K562 (cell line): ENCODE measurements around the gene TPRG1L.
A peak's percentile ranks its signal among the peaks of the same experiment; 100 is the strongest.
"Not testable (repeated sequence)": the region's sequence is repeated elsewhere in the genome, so short reads cannot be mapped to it uniquely, and the experiment has no call there.

Source experiments
- CBX5 ChIP-seq: IDR thresholded peaks from 2 replicates; pipeline ENCODE4 v1.6.1; 2014; ENCODE audit warnings: low read depth, borderline replicate concordance
- HDAC2 ChIP-seq: fragments of 450-650 bp; IDR thresholded peaks from 2 replicates; pipeline ENCODE4 v1.6.1; 2016; ENCODE audit warnings: mild to moderate bottlenecking
- JUND ChIP-seq, 2 experiments: IDR thresholded peaks; 2 replicates in 1 of 2; 3 replicates in 1 of 2; pipeline ENCODE4 v1.6.1; 2011; ENCODE audit warnings: borderline replicate concordance in 2 of 2, low read depth in 2 of 2, low read length in 2 of 2, improper control_type of control experiment in 1 of 2, missing biosample characterization in 1 of 2, missing genetic modification characterization in 1 of 2, missing genetic modification reagents in 1 of 2
- RFX5 ChIP-seq: IDR thresholded peaks from 2 replicates; pipeline ENCODE4 v1.6.1; 2011; ENCODE audit warnings: low read depth, mild to moderate bottlenecking, improper control_type of control experiment, low read length
- ZNF232 ChIP-seq: sonication (generic); formaldehyde crosslinking; IDR thresholded peaks from 2 replicates; pipeline ENCODE4 v1.8.0; 2022; ENCODE audit warnings: mild to moderate bottlenecking, missing genetic modification reagents
- ZZZ3 ChIP-seq: fragments of 450-650 bp; IDR thresholded peaks from 2 replicates; pipeline ENCODE4 v1.6.1; 2016; ENCODE audit warnings: antibody characterized with exemption, mild to moderate bottlenecking, moderate library complexity
- TF ChIP-seq, protein P1 (sequence below), 3 experiments: IDR thresholded peaks in 2 of 3; conservative IDR thresholded peaks in 1 of 3; 2 replicates each; pipeline ENCODE4 v1.5.1; 2011 to 2012; ENCODE audit warnings: low read length in 3 of 3, mild to moderate bottlenecking in 3 of 3, control low read depth in 2 of 3, improper control_type of control experiment in 1 of 3, inconsistent platforms in 1 of 3, low read depth in 1 of 3, mixed read lengths in 1 of 3, moderate library complexity in 1 of 3; ENCODE audit not compliant: insufficient read depth in 2 of 3
- TF ChIP-seq, protein P2 (sequence below): fragments of 250-450 bp; sonication (Bioruptor Pico); IDR thresholded peaks from 2 replicates; pipeline ENCODE4 v1.8.0; 2021; ENCODE audit warnings: borderline replicate concordance, mild to moderate bottlenecking, moderate library complexity; ENCODE audit not compliant: poor library complexity, severe bottlenecking
- TF ChIP-seq, protein P3 (sequence below), 3 experiments: fragments of 200-800 bp in 1 of 3; fragments of 250-450 bp in 1 of 3; fragments of 450-650 bp in 1 of 3; sonication (Bioruptor Pico) in 1 of 3; sonication (Bioruptor generic) in 1 of 3; formaldehyde crosslinking in 1 of 3; IDR thresholded peaks; 2 replicates each; pipeline versions ENCODE4 v1.6.1 to v1.8.0; 2016 to 2022; ENCODE audit warnings: mild to moderate bottlenecking in 2 of 3, missing genetic modification characterization in 2 of 3, missing compliant biosample characterization in 1 of 3, moderate library complexity in 1 of 3
- TF ChIP-seq, protein P4 (sequence below): fragments of 450-650 bp; formaldehyde crosslinking; IDR thresholded peaks from 2 replicates; pipeline ENCODE4 v1.4.0; 2020; ENCODE audit warnings: mild to moderate bottlenecking, moderate library complexity
- TF ChIP-seq, protein P5 (sequence below): fragments of 250-450 bp; sonication (Bioruptor Pico); IDR thresholded peaks from 2 replicates; pipeline ENCODE4 v1.5.0; 2020; ENCODE audit warnings: mild to moderate bottlenecking
- TF ChIP-seq, protein P6 (sequence below): sonication (generic); formaldehyde crosslinking; IDR thresholded peaks from 2 replicates; pipeline ENCODE4 v1.9.0; 2022; ENCODE audit warnings: mild to moderate bottlenecking, missing genetic modification reagents

DNA sequence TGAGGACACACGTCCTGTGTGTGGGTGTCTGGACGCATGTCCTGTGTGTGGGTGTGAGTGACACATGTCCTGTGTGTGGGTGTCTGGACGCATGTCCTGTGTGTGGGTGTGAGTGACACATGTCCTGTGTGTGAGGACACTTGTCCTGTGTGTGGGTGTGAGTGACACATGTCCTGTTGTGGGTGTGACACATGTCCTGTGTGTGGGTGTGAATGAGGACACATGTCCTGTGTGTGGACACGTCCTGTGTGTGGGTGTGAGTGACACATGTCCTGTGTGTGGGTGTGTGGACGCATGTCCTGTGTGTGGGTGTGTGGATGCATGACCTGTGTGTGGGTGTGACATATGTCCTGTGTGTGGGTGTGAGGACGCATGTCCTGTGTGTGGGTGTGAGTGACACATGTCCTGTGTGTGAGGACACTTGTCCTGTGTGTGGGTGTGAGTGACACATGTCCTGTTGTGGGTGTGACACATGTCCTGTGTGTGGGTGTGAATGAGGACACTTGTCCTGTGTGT, 39.4 kb upstream of the TPRG1L start:
- TF ChIP-seq, protein P1, sequence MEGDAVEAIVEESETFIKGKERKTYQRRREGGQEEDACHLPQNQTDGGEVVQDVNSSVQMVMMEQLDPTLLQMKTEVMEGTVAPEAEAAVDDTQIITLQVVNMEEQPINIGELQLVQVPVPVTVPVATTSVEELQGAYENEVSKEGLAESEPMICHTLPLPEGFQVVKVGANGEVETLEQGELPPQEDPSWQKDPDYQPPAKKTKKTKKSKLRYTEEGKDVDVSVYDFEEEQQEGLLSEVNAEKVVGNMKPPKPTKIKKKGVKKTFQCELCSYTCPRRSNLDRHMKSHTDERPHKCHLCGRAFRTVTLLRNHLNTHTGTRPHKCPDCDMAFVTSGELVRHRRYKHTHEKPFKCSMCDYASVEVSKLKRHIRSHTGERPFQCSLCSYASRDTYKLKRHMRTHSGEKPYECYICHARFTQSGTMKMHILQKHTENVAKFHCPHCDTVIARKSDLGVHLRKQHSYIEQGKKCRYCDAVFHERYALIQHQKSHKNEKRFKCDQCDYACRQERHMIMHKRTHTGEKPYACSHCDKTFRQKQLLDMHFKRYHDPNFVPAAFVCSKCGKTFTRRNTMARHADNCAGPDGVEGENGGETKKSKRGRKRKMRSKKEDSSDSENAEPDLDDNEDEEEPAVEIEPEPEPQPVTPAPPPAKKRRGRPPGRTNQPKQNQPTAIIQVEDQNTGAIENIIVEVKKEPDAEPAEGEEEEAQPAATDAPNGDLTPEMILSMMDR (IDR thresholded peaks at IDR 0.05 in 2 of 3, conservative IDR thresholded peaks at IDR 0.05 in 1 of 3; ENCODE audit: insufficient read depth in 2 of 3, low read depth in 1 of 3, low read length in 3 of 3), result not testable (repeated sequence)
- not testable (repeated sequence) for TF ChIP-seq ZNF232 (CRISPR knock-in tag); HDAC2; RFX5; CBX5; JUND (IDR thresholded peaks at IDR 0.05; ENCODE audit: borderline replicate concordance, low read depth, low read length); JUND (tag; IDR thresholded peaks at IDR 0.05; ENCODE audit: borderline replicate concordance, low read depth, low read length); ZZZ3
- TF ChIP-seq, protein P2, sequence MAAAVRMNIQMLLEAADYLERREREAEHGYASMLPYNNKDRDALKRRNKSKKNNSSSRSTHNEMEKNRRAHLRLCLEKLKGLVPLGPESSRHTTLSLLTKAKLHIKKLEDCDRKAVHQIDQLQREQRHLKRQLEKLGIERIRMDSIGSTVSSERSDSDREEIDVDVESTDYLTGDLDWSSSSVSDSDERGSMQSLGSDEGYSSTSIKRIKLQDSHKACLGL (CRISPR knock-in tag), result not testable (repeated sequence)
- TF ChIP-seq, protein P3, sequence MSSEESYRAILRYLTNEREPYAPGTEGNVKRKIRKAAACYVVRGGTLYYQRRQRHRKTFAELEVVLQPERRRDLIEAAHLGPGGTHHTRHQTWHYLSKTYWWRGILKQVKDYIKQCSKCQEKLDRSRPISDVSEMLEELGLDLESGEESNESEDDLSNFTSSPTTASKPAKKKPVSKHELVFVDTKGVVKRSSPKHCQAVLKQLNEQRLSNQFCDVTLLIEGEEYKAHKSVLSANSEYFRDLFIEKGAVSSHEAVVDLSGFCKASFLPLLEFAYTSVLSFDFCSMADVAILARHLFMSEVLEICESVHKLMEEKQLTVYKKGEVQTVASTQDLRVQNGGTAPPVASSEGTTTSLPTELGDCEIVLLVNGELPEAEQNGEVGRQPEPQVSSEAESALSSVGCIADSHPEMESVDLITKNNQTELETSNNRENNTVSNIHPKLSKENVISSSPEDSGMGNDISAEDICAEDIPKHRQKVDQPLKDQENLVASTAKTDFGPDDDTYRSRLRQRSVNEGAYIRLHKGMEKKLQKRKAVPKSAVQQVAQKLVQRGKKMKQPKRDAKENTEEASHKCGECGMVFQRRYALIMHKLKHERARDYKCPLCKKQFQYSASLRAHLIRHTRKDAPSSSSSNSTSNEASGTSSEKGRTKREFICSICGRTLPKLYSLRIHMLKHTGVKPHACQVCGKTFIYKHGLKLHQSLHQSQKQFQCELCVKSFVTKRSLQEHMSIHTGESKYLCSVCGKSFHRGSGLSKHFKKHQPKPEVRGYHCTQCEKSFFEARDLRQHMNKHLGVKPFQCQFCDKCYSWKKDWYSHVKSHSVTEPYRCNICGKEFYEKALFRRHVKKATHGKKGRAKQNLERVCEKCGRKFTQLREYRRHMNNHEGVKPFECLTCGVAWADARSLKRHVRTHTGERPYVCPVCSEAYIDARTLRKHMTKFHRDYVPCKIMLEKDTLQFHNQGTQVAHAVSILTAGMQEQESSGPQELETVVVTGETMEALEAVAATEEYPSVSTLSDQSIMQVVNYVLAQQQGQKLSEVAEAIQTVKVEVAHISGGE (CRISPR knock-in tag; IDR thresholded peaks at IDR 0.05), result not testable (repeated sequence)
- TF ChIP-seq, protein P4, sequence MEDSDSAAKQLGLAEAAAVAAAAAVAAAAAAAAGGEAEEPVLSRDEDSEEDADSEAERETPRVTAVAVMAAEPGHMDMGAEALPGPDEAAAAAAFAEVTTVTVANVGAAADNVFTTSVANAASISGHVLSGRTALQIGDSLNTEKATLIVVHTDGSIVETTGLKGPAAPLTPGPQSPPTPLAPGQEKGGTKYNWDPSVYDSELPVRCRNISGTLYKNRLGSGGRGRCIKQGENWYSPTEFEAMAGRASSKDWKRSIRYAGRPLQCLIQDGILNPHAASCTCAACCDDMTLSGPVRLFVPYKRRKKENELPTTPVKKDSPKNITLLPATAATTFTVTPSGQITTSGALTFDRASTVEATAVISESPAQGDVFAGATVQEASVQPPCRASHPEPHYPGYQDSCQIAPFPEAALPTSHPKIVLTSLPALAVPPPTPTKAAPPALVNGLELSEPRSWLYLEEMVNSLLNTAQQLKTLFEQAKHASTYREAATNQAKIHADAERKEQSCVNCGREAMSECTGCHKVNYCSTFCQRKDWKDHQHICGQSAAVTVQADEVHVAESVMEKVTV (CRISPR knock-in tag), result not testable (repeated sequence)
- TF ChIP-seq, protein P5, sequence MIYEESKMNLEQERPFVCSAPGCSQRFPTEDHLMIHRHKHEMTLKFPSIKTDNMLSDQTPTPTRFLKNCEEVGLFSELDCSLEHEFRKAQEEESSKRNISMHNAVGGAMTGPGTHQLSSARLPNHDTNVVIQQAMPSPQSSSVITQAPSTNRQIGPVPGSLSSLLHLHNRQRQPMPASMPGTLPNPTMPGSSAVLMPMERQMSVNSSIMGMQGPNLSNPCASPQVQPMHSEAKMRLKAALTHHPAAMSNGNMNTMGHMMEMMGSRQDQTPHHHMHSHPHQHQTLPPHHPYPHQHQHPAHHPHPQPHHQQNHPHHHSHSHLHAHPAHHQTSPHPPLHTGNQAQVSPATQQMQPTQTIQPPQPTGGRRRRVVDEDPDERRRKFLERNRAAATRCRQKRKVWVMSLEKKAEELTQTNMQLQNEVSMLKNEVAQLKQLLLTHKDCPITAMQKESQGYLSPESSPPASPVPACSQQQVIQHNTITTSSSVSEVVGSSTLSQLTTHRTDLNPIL (CRISPR knock-in tag), result not testable (repeated sequence)
- TF ChIP-seq, protein P6, sequence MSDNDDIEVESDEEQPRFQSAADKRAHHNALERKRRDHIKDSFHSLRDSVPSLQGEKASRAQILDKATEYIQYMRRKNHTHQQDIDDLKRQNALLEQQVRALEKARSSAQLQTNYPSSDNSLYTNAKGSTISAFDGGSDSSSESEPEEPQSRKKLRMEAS, result 0 out of 2 replicates have a peak, but pooled peaks have one; percentile 18
